Astrocyte (in vitro differentiated cells and primary cell): ENCODE data around the gene PPIL6.

ENCODE experiments used
- CTCF ChIP-seq: IDR thresholded peaks from 2 replicates; pipeline ENCODE4 v1.5.1; 2011; ENCODE audit warnings: low read depth, mild to moderate bottlenecking, inconsistent platforms, low read length, moderate library complexity; ENCODE audit not compliant: insufficient read depth
- EZH2 ChIP-seq: IDR thresholded peaks from 2 replicates; pipeline ENCODE4 v1.6.1; 2012; ENCODE audit warnings: mild to moderate bottlenecking, low read length, inconsistent platforms; ENCODE audit not compliant: insufficient read depth

- TF ChIP-seq CTCF (peak; percentile 54), EZH2 (no peak)
Observed at GRCh38 chr6:109382576-109383437, 57.6 kb downstream of the PPIL6 start.
